DOHH2 (cell line): Measurements from ENCODE around the gene CASQ1.

Source experiments
- H3F3A ChIP-seq: fragments of 200-600 bp; sonication (generic), shearing (Covaris generic); 2 replicates; pipeline ENCODE4 v1.6.0; 2016; ENCODE audit warnings: antibody characterized with exemption, mild to moderate bottlenecking; ENCODE audit not compliant: control insufficient read depth, insufficient read depth
- H3K27ac ChIP-seq: fragments of 200-600 bp; sonication (generic); 2 replicates; pipeline ENCODE4 v1.5.1; 2014; ENCODE audit warnings: low read depth, mild to moderate bottlenecking, low read length, moderate library complexity
- H3K27me3 ChIP-seq: fragments of 200-600 bp; sonication (generic); 2 replicates; pipeline ENCODE4 v1.6.1; 2014; ENCODE audit warnings: mild to moderate bottlenecking, low read length, mixed read lengths; ENCODE audit not compliant: control insufficient read depth
- H3K36me3 ChIP-seq: fragments of 200-600 bp; sonication (generic); 2 replicates; pipeline ENCODE4 v1.6.1; 2014; ENCODE audit warnings: mild to moderate bottlenecking, low read length, moderate library complexity, mixed read lengths; ENCODE audit not compliant: control insufficient read depth
- H3K4me1 ChIP-seq: fragments of 200-600 bp; sonication (generic); 2 replicates; pipeline ENCODE4 v1.6.1; 2014; ENCODE audit warnings: mild to moderate bottlenecking, low read length, mixed read lengths; ENCODE audit not compliant: control insufficient read depth
- H3K4me2 ChIP-seq: fragments of 200-600 bp; sonication (generic); 2 replicates; pipeline ENCODE4 v1.6.0; 2014; ENCODE audit warnings: mild to moderate bottlenecking, low read length, moderate library complexity
- H3K4me3 ChIP-seq: fragments of 200-600 bp; sonication (generic); 2 replicates; pipeline ENCODE4 v1.5.1; 2014; ENCODE audit warnings: mild to moderate bottlenecking, low read length, mixed read lengths
- H3K79me2 ChIP-seq: fragments of 200-600 bp; sonication (generic); 2 replicates; pipeline ENCODE4 v1.6.1; 2014; ENCODE audit warnings: mild to moderate bottlenecking, low read length, mixed read lengths; ENCODE audit not compliant: control insufficient read depth
- H3K9me2 ChIP-seq: fragments of 200-600 bp; sonication (generic); replicated peaks from 2 replicates; pipeline ENCODE4 v1.6.1; 2014; ENCODE audit warnings: mild to moderate bottlenecking, low read length, mixed read lengths; ENCODE audit not compliant: control insufficient read depth
- H3K9me3 ChIP-seq: fragments of 200-600 bp; sonication (generic); 2 replicates; pipeline ENCODE4 v1.6.1; 2014; ENCODE audit warnings: antibody characterized with exemption, low read length, mixed read lengths; ENCODE audit not compliant: control insufficient read depth, insufficient read depth
- H4K20me1 ChIP-seq: fragments of 200-600 bp; sonication (generic); 2 replicates; pipeline ENCODE4 v1.6.0; 2014; ENCODE audit warnings: low read depth, mild to moderate bottlenecking, antibody characterized with exemption, low read length, moderate library complexity; ENCODE audit not compliant: control insufficient read depth, insufficient read depth
- EZH2phosphoT487 ChIP-seq: fragments of 200-600 bp; sonication (generic); IDR thresholded peaks from 2 replicates; pipeline ENCODE4 v1.6.1; 2017; ENCODE audit warnings: borderline replicate concordance, mild to moderate bottlenecking, antibody characterized with exemption, low read length, moderate library complexity, mixed read lengths
- TF ChIP-seq, protein P1 (sequence below): fragments of 200-600 bp; sonication (generic); IDR thresholded peaks from one replicate; pipeline ENCODE4 v1.5.1; 2014; ENCODE audit warnings: antibody characterized with exemption, mild to moderate bottlenecking, low read depth, low read length; ENCODE audit not compliant: poor library complexity, severe bottlenecking

CASQ1 gene

DNA sequence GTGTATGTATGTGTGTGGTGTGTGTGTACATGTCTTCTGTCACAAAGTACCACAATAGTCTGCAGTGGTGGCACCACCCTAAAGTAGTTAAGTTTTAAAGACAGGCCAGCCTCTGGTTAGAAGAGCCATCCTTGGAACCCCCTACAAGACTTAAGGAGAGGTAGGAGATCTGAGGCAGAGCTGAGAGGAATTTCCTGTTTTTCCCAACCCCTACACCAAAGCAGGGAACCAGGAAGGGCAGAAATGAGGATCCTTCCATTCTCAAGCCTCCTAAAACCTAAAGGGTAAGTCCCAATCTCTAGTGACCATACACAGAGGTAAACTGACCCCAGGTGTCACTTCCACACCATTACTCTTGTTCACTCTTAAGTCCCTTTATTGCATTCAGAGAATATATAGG lies 25.9 kb downstream of the CASQ1 start:
- Histone ChIP-seq H3F3A (peaks cover 14% of the 10 kb centered on the region; the same call in 1 of the 2 replicates), H3K36me3 (peaks cover 99% of the 10 kb centered on the region), H3K4me2 (no peak overlapping the region)

DNA sequence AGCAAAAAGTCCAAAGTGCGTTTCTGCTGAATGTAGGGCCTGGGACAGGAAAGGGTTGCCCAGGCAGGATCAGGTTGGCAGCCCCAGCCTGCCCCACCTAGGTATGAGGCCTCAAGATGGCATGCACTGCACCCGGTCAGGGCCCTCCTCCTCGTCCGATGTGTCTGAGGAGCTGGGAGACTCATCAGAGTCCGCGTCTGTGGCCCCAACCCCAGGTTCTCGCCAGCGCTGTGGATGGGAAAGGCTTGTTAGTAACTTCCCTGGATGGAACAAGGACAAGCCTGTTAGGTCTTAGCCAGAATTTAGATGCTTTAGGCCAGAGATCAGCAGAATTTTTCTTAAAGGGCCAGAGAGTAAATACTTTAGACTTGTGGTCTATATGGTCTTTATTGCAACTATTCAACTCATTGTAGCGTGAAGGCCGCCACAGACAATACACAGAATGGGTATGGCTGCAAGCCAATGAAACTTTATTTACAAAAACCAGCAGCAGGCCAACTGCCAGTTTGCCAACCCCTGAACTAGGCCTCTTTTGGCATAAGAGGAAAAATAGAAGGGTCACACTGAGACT lies 27.2 kb downstream of the CASQ1 start:
- Histone ChIP-seq H3K9me2 (no peaks in the 10 kb centered on the region), H3K9me3 (no peaks in the 10 kb centered on the region), H3K4me1 (no peaks in the 10 kb centered on the region), H3K4me2 (no peak overlapping the region), H4K20me1 (no peaks in the 10 kb centered on the region), H3K27me3 (no peaks in the 10 kb centered on the region), H3F3A (peaks cover 19% of the 10 kb centered on the region), H3K27ac (no peak overlapping the region), H3K79me2 (no peaks in the 10 kb centered on the region), H3K4me3 (no peak overlapping the region), H3K36me3 (peaks cover 98% of the 10 kb centered on the region)
- TF ChIP-seq EZH2phosphoT487, result no peak
- TF ChIP-seq, protein P1, sequence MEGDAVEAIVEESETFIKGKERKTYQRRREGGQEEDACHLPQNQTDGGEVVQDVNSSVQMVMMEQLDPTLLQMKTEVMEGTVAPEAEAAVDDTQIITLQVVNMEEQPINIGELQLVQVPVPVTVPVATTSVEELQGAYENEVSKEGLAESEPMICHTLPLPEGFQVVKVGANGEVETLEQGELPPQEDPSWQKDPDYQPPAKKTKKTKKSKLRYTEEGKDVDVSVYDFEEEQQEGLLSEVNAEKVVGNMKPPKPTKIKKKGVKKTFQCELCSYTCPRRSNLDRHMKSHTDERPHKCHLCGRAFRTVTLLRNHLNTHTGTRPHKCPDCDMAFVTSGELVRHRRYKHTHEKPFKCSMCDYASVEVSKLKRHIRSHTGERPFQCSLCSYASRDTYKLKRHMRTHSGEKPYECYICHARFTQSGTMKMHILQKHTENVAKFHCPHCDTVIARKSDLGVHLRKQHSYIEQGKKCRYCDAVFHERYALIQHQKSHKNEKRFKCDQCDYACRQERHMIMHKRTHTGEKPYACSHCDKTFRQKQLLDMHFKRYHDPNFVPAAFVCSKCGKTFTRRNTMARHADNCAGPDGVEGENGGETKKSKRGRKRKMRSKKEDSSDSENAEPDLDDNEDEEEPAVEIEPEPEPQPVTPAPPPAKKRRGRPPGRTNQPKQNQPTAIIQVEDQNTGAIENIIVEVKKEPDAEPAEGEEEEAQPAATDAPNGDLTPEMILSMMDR, result no peak

More for the DNA sequence above, 25.9 kb downstream of the CASQ1 start:
- H3K27ac ChIP-seq, result no peak overlapping the region
- H3K9me3 ChIP-seq, result no peaks in the 10 kb centered on the region
- H3K9me2 ChIP-seq, result no peaks in the 10 kb centered on the region
- no peaks in the 10 kb centered on the region for H3K27me3 ChIP-seq
- H3K4me3 ChIP-seq, result no peak overlapping the region
- TF ChIP-seq, protein P1, result no peak
- no peak for TF ChIP-seq EZH2phosphoT487
- H4K20me1 ChIP-seq, result no peaks in the 10 kb centered on the region
- peaks cover under 1% of the 10 kb centered on the region; the same call in 1 of the 2 replicates for H3K79me2 ChIP-seq
- H3K4me1 ChIP-seq, result no peaks in the 10 kb centered on the region

DNA sequence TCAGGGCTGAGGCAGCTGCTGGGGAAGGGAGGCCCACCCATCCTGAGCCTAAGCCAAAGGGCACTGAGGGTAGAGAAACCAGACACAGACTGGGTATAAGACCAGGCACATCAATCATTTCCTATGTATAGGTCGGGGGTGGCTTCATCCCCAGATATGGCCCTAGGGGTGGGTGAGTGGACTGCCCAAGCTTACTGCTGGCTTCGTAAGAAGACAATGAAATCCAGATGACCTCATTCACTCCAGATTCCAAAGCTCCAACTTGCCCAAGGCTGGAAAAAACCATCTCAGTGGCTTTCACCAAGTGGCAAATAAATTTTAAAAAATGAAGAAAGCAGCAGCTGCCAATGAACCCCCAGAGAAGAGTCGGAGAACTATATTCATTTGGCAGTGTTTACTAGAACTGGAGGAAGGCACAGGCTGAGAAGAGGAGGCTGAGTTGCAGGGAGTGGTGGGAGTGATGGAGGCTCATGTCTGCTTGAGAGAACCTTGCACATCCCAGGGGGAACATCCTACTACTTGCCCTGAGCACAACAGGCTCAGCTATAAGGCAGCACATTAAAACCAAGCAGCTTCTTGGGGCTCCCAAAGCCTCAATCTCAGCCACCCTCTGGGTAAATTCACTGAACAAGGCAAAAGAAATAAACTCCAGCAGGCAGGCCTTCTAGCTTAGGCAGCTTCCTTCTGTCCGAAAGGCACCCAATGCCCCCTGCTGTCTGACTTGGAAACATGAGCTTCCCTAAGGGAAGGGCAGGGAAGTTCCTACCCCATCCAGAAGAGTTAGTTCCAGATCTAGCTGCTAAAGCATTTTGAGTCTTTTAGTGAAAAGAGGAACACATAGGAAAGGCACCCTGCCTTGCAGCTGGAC lies 28.9 kb downstream of the CASQ1 start:
- TF ChIP-seq EZH2phosphoT487, result no peak
- TF ChIP-seq, protein P1, result peak; percentile 31
- no peak overlapping the region for H3K27ac ChIP-seq
- H3K9me3 ChIP-seq, result no peaks in the 10 kb centered on the region
- H3K27me3 ChIP-seq, result no peaks in the 10 kb centered on the region
- no peaks in the 10 kb centered on the region for H4K20me1 ChIP-seq
- H3K4me1 ChIP-seq, result no peaks in the 10 kb centered on the region
- peaks cover 18% of the 10 kb centered on the region for H3F3A ChIP-seq
- H3K4me3 ChIP-seq, result no peak overlapping the region
- H3K4me2 ChIP-seq, result no peak overlapping the region
- H3K9me2 ChIP-seq, result no peaks in the 10 kb centered on the region
- H3K79me2 ChIP-seq, result no peaks in the 10 kb centered on the region
- H3K36me3 ChIP-seq, result peaks cover 98% of the 10 kb centered on the region
